ENCODE data around the gene UBR1.

DNA sequence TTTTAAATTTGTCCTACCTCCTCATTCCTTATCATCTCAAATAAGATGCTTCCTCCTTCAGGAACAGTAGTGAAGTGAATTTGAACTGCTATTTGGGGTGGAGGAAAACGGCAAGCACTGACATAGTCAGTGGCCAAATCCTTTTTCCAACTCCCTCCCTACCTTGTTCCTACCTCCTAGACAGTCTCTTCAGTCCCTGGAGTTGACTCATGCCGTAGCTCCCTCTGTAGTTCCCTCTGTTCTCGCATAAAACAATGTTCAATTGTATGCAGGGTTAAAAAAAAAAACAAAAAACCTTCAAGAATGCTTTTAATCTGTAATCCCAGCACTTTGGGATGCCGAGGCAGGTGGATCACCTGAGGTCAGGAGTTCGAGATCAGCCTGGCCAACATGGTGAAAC, 1.4 kb downstream of the UBR1 start:
- TF ChIP-seq, protein P1, sequence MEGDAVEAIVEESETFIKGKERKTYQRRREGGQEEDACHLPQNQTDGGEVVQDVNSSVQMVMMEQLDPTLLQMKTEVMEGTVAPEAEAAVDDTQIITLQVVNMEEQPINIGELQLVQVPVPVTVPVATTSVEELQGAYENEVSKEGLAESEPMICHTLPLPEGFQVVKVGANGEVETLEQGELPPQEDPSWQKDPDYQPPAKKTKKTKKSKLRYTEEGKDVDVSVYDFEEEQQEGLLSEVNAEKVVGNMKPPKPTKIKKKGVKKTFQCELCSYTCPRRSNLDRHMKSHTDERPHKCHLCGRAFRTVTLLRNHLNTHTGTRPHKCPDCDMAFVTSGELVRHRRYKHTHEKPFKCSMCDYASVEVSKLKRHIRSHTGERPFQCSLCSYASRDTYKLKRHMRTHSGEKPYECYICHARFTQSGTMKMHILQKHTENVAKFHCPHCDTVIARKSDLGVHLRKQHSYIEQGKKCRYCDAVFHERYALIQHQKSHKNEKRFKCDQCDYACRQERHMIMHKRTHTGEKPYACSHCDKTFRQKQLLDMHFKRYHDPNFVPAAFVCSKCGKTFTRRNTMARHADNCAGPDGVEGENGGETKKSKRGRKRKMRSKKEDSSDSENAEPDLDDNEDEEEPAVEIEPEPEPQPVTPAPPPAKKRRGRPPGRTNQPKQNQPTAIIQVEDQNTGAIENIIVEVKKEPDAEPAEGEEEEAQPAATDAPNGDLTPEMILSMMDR (IDR thresholded peaks at IDR 0.05 in 4 of 5, conservative IDR thresholded peaks at IDR 0.05 in 1 of 5): no peak
- TF ChIP-seq POLR2A (IDR thresholded peaks at IDR 0.05): no peak

Data from gastrocnemius medialis (tissue), 4 donors.